ENCODE measurements around the gene GCA. TPM values are rescaled to one million over a fixed set of nuclear protein-coding genes. Genes with fewer than 3 reads are reported as not detected.

Gene GCA
- total and polyA plus RNA-seq, 2 of the 8 experiments (the other 6 are each of a cell fraction or from before 2014, with no cell fraction given) = 37.4 to 42.0 TPM

GRCh38 chr2:162315938-162316337, 28.0 kb upstream of the GCA start:
- Histone ChIP-seq H2AFZ (ENCODE audit: low read length) (no peak overlapping the region), H2BK15ac (ENCODE audit: low read length) (no peak overlapping the region), H4K5ac (ENCODE audit: insufficient read length, low read depth, low read length) (no peak overlapping the region), H3K56ac (replicated peaks; ENCODE audit: insufficient read length, low read depth, low read length) (no peak overlapping the region), H4K91ac (replicated peaks; ENCODE audit: insufficient read length, low read length) (no peak overlapping the region), H2AK5ac (ENCODE audit: low read depth, low read length) (no peak overlapping the region), H3K79me1 (ENCODE audit: low read depth, low read length) (no peaks in the 10 kb centered on the region), H3K4me2 (ENCODE audit: insufficient read depth in 1 of 2, low read depth in 2 of 2, low read length in 2 of 2) (no peak overlapping the region), H3K4me3 (ENCODE audit: extremely low read depth in 1 of 4, insufficient read depth in 2 of 4, low read depth in 3 of 4, low read length in 4 of 4) (no peak overlapping the region), H3K23me2 (ENCODE audit: low read depth, low read length) (peaks cover 4% of the 10 kb centered on the region; the same call in 1 of the 2 replicates), H3K4ac (replicated peaks; ENCODE audit: insufficient read length, low read depth, low read length) (no peak overlapping the region), H2BK12ac (ENCODE audit: low read depth, low read length) (no peak overlapping the region), H4K20me1 (replicated peaks in 1 of 2; ENCODE audit: control insufficient read depth in 1 of 2, insufficient read depth in 2 of 2, low read length in 2 of 2) (no peaks in the 10 kb centered on the region), H2BK20ac (ENCODE audit: low read length) (no peak overlapping the region), H4K8ac (ENCODE audit: extremely low read depth, insufficient read depth, low read length) (no peak overlapping the region), H3K4me1 (replicated peaks in 1 of 4; ENCODE audit: control insufficient read depth in 3 of 4, insufficient read depth in 4 of 4, low read length in 3 of 4) (peaks cover 0 to 3% (median 2%) of the 10 kb centered on the region in 4 experiments; a peak in 3 of 7 replicates), H3K27me3 (replicated peaks in 1 of 4; ENCODE audit: control insufficient read depth in 3 of 4, extremely low read depth in 1 of 4, insufficient read depth in 3 of 4, low read length in 3 of 4) (peaks cover 0 to 12% (median 6%) of the 10 kb centered on the region in 4 experiments; a peak in 5 of 7 replicates), H2BK5ac (ENCODE audit: low read depth, low read length) (no peak overlapping the region), H3K23ac (ENCODE audit: insufficient read length) (no peak overlapping the region), H3K9me3 (ENCODE audit: insufficient read depth in 2 of 2, low read depth in 1 of 2, low read length in 1 of 2) (no peaks in the 10 kb centered on the region), H3K79me2 (ENCODE audit: control insufficient read depth in 1 of 2, insufficient read depth in 2 of 2, low read length in 2 of 2) (no peaks in the 10 kb centered on the region), H3K9ac (replicated peaks in 1 of 4; ENCODE audit: extremely low read depth in 1 of 4, low read depth in 3 of 4, low read length in 3 of 4) (no peak overlapping the region), H3K14ac (ENCODE audit: insufficient read length) (no peak overlapping the region), H3K27ac (ENCODE audit: low read depth, low read length) (no peak overlapping the region), H3K36me3 (ENCODE audit: control insufficient read depth in 2 of 4, insufficient read depth in 4 of 4, low read length in 3 of 4) (no peaks in the 10 kb centered on the region), H3K18ac (ENCODE audit: extremely low read depth, low read length) (no peak overlapping the region), H2BK120ac (replicated peaks; ENCODE audit: low read depth, low read length) (no peak overlapping the region)
- ChIA-PET CTCF (ENCODE audit: partially characterized antibody) (interaction anchor here (0.7 to 1.9 kb wide), 6 partner anchors 11 to 163 kb away, joined by 3 to 5 read pairs (median 4); no protein-coding TSS in a partner anchor), POLR2A (ENCODE audit: partially characterized antibody) (no interaction called here)
- no peak for FAIRE-seq
- 95% methylated on average over 4 of the region's 4 CpGs; no CpG with 5 or more reads in 1 of the 2 experiments for WGBS, 2 experiments (ENCODE audit: extremely low coverage in 1 of 2, insufficient coverage in 1 of 2, insufficient read length in 1 of 2, insufficient replicate concordance in 2 of 2, low coverage in 1 of 2, low lambda C conversion rate in 2 of 2, missing lambda C conversion rate in 1 of 2)
- DNase-seq (ENCODE audit: low read depth in 1 of 2, low spot score in 2 of 2) = no peak
- TF ChIP-seq RFX5 (IDR thresholded peaks at IDR 0.05; ENCODE audit: borderline replicate concordance, low read depth, low read length) (no peak), RAD21 (IDR thresholded peaks at IDR 0.05 in 1 of 2, conservative IDR thresholded peaks at IDR 0.05 in 1 of 2; ENCODE audit: low read depth in 2 of 2, low read length in 2 of 2) (no peak), SIX5 (IDR thresholded peaks at IDR 0.05; ENCODE audit: low read depth, low read length) (no peak), RBBP5 (IDR thresholded peaks at IDR 0.05; ENCODE audit: borderline replicate concordance, low read depth, low read length) (no peak), TCF12 (IDR thresholded peaks at IDR 0.05; ENCODE audit: low read depth, low read length) (no peak), EZH2 (IDR thresholded peaks at IDR 0.05; ENCODE audit: low read depth, low read length, severe bottlenecking) (no peak), ATF2 (IDR thresholded peaks at IDR 0.05; ENCODE audit: low read length) (no peak), USF2 (IDR thresholded peaks at IDR 0.05; ENCODE audit: low read length) (no peak), E2F6 (IDR thresholded peaks at IDR 0.05) (no peak), MAFK (IDR thresholded peaks at IDR 0.05; ENCODE audit: low read depth, low read length) (no peak)

All from H1 (cell line).